ENCODE data around the gene RAB3IL1.

The RAB3IL1 gene

DNA sequence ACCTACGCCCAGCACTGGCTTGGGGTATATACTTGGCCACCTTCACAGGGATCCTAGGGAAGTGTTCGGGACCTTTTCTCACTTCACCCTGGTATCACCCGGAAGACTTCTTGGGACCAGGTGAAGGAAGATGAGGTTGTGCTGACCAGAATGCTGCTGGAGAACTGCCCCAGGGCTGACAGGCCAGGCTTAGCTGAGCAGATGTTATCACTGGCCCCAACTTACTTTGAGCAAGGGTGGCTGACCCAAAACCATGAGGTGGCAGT is 45.6 kb upstream of the RAB3IL1 start (continued):
- TF ChIP-seq, protein P1, sequence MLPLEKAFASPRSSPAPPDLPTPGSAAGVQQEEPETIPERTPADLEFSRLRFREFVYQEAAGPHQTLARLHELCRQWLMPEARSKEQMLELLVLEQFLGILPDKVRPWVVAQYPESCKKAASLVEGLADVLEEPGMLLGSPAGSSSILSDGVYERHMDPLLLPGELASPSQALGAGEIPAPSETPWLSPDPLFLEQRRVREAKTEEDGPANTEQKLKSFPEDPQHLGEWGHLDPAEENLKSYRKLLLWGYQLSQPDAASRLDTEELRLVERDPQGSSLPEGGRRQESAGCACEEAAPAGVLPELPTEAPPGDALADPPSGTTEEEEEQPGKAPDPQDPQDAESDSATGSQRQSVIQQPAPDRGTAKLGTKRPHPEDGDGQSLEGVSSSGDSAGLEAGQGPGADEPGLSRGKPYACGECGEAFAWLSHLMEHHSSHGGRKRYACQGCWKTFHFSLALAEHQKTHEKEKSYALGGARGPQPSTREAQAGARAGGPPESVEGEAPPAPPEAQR (tag by site-specific recombination; IDR thresholded peaks at IDR 0.05), result no peak
- TF ChIP-seq ZNF48 (tag by site-specific recombination; IDR thresholded peaks at IDR 0.05) (no peak), ZNF549 (tag by site-specific recombination; IDR thresholded peaks at IDR 0.05) (no peak), ZNF221 (tag by site-specific recombination; IDR thresholded peaks at IDR 0.05; ENCODE audit: borderline replicate concordance) (no peak), ZNF174 (tag by site-specific recombination; IDR thresholded peaks at IDR 0.05) (no peak), ZNF19 (tag by site-specific recombination; IDR thresholded peaks at IDR 0.05; ENCODE audit: low read depth) (no peak), ZNF785 (tag by site-specific recombination; IDR thresholded peaks at IDR 0.05) (no peak), ZNF24 (tag by site-specific recombination; IDR thresholded peaks at IDR 0.05) (no peak)
- TF ChIP-seq, protein P2, sequence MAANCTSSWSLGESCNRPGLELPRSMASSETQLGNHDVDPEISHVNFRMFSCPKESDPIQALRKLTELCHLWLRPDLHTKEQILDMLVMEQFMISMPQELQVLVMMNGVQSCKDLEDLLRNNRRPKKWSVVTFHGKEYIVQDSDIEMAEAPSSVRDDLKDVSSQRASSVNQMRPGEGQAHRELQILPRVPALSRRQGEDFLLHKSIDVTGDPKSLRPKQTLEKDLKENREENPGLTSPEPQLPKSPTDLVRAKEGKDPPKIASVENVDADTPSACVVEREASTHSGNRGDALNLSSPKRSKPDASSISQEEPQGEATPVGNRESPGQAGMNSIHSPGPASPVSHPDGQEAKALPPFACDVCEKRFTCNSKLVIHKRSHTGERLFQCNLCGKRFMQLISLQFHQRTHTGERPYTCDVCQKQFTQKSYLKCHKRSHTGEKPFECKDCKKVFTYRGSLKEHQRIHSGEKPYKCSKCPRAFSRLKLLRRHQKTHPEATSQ (tag by site-specific recombination; IDR thresholded peaks at IDR 0.05), result no peak

DNA sequence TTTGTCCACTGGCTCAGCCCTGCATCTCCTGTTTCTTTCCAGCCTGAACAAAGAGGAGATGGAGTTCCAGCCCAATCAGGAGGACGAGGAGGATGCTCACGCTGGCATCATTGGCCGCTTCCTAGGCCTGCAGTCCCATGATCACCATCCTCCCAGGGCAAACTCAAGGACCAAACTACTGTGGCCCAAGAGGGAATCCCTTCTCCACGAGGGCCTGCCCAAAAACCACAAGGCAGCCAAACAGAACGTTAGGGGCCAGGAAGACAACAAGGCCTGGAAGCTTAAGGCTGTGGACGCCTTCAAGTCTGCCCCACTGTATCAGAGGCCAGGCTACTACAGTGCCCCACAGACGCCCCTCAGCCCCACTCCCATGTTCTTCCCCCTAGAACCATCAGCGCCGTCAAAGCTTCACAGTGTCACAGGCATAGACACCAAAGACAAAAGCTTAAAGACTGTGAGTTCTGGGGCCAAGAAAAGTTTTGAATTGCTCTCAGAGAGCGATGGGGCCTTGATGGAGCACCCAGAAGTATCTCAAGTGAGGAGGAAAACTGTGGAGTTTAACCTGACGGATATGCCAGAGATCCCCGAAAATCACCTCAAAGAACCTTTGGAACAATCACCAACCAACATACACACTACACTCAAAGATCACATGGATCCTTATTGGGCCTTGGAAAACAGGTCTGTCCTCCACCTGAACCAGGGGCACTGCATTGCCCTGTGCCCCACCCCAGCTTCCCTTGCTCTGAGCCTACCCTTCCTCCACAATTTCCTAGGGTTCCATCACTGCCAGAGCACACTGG is 45.0 kb upstream of the RAB3IL1 start:
- ChIA-PET CTCF (interaction anchor here (0.7 to 2.0 kb wide), 7 partner anchors 13 to 74 kb away, joined by 3 to 12 read pairs (median 4); no protein-coding TSS in a partner anchor), POLR2A (interaction anchor here (2.1 kb wide), 1 partner anchor 13 kb away, joined by 17 read pairs; the partner anchor contains the start of gene BEST1)
- Histone ChIP-seq H3K4me3 (ENCODE audit: low read depth, low read length) (no peak overlapping the region), H3K27ac (ENCODE audit: extremely low read depth, low read depth, low read length) (no peak overlapping the region), H3K36me3 (ENCODE audit: control insufficient read depth in 2 of 2, insufficient read depth in 1 of 2, low read length in 2 of 2) (peaks cover 0 to 46% of the 10 kb centered on the region in 2 experiments; a peak in 1 of 3 replicates), H3K9me3 (ENCODE audit: control insufficient read depth, insufficient read depth, low read depth, low read length) (no peaks in the 10 kb centered on the region), H3K4me1 (ENCODE audit: control insufficient read depth, insufficient read depth, low read length) (no peaks in the 10 kb centered on the region)
- no peak for TF ChIP-seq ZNF768 (tag by site-specific recombination; IDR thresholded peaks at IDR 0.05)
- TF ChIP-seq, protein P3, sequence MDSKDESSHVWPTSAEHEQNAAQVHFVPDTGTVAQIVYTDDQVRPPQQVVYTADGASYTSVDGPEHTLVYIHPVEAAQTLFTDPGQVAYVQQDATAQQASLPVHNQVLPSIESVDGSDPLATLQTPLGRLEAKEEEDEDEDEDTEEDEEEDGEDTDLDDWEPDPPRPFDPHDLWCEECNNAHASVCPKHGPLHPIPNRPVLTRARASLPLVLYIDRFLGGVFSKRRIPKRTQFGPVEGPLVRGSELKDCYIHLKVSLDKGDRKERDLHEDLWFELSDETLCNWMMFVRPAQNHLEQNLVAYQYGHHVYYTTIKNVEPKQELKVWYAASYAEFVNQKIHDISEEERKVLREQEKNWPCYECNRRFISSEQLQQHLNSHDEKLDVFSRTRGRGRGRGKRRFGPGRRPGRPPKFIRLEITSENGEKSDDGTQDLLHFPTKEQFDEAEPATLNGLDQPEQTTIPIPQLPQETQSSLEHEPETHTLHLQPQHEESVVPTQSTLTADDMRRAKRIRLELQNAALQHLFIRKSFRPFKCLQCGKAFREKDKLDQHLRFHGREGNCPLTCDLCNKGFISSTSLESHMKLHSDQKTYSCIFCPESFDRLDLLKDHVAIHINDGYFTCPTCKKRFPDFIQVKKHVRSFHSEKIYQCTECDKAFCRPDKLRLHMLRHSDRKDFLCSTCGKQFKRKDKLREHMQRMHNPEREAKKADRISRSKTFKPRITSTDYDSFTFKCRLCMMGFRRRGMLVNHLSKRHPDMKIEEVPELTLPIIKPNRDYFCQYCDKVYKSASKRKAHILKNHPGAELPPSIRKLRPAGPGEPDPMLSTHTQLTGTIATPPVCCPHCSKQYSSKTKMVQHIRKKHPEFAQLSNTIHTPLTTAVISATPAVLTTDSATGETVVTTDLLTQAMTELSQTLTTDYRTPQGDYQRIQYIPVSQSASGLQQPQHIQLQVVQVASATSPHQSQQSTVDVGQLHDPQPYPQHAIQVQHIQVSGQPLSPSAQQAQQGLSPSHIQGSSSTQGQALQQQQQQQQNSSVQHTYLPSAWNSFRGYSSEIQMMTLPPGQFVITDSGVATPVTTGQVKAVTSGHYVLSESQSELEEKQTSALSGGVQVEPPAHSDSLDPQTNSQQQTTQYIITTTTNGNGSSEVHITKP (tag by site-specific recombination; IDR thresholded peaks at IDR 0.05), result peak; percentile 35; the same call in 1 of the 2 replicates

DNA sequence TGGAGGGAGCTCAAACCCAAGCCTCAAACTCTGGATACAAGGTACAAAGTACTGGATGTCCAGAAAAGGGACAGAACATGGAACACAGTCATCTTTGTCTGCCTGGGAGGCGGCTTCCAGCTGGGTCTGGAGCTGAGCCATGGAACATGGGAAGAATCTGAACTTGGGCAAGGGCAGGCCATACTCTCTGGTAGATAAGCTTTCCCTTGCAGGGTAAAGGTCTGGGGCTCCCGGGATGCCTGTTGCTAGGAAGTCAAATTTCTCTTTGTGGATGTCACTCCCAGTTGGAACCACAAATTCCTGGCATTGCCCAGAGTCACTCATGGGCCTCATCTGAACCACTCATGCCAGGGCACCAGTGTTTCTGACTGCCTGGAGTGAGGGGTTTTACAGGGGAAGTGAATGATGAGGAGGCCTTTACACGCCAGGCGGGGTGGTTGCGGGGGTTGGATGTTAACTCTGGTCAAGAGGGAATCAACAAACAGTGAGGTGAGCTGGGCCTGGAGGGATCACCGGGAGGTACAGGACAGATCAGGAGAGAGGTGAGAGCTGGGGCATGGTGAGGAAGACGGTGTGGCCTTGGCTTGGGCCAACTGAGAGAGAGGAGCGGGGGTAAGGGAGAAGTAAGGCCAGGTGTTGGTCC is 44.3 kb upstream of the RAB3IL1 start:
- ChIA-PET POLR2A (interaction anchor here (0.6 to 2.1 kb wide), 3 partner anchors 12 to 49 kb away, joined by 4 to 17 read pairs (median 4); partner anchors contain the start of gene BEST1), CTCF (interaction anchor here (0.7 to 2.0 kb wide), 4 partner anchors 14 to 73 kb away, joined by 4 to 12 read pairs (median 5); no protein-coding TSS in a partner anchor)
- TF ChIP-seq YY1 (tag by site-specific recombination; IDR thresholded peaks at IDR 0.05) (no peak), ZNF501 (tag by site-specific recombination; IDR thresholded peaks at IDR 0.05) (no peak), ZFP41 (tag by site-specific recombination; IDR thresholded peaks at IDR 0.05; ENCODE audit: borderline replicate concordance) (no peak), SCRT2 (tag by site-specific recombination; IDR thresholded peaks at IDR 0.05) (peak; percentile 46; the same call in 1 of the 2 replicates), ZNF677 (tag by site-specific recombination; IDR thresholded peaks at IDR 0.05) (no peak), ZIC2 (tag by site-specific recombination; IDR thresholded peaks at IDR 0.05) (peak; percentile 42), ZBTB17 (tag by site-specific recombination; IDR thresholded peaks at IDR 0.05) (0 out of 2 replicates have a peak, but pooled peaks have one; percentile 21), GLIS1 (tag by site-specific recombination; IDR thresholded peaks at IDR 0.05) (peak; percentile 70)
- Histone ChIP-seq H3K4me1 (ENCODE audit: control insufficient read depth, insufficient read depth, low read length) (no peaks in the 10 kb centered on the region), H3K9me3 (ENCODE audit: control insufficient read depth, insufficient read depth, low read depth, low read length) (no peaks in the 10 kb centered on the region), H3K27ac (ENCODE audit: extremely low read depth, low read depth, low read length) (no peak overlapping the region), H3K4me3 (ENCODE audit: low read depth, low read length) (no peak overlapping the region), H3K36me3 (ENCODE audit: control insufficient read depth in 2 of 2, insufficient read depth in 1 of 2, low read length in 2 of 2) (peaks cover 0 to 44% of the 10 kb centered on the region in 2 experiments; a peak in 1 of 3 replicates)
